A673 (cell line): ENCODE results near the gene KRT76. TPM values are rescaled to one million over a fixed set of nuclear protein-coding genes. Genes with fewer than 3 reads are reported as not detected.

ENCODE experiments used
- BruUV-seq: library from RNA; stranded (reverse); fragments of 400-500 nt; replicated peaks from 2 replicates; lab custom pipeline; 2021; lab: Mats Ljungman, UMichigan
- CTCF ChIA-PET: fragments of 300-600 bp; sonication (Branson Sonifier 250); formaldehyde crosslinking; loops from one replicate; lab custom pipeline; 2022; ENCODE audit warnings: antibody characterized with exemption; lab: Charles Lee
- POLR2A ChIA-PET: fragments of 300-600 bp; sonication (Branson Sonifier 250); formaldehyde crosslinking; loops from one replicate; lab custom pipeline; 2022; ENCODE audit warnings: antibody characterized with exemption; ENCODE audit not compliant: low non-redundant PET; lab: Charles Lee
- DNase-seq: peaks from one replicate; pipeline ENCODE4 v3.0.0-alpha.2; 2015; ENCODE audit warnings: low spot score
- H3K27ac ChIP-seq: fragments of 200-600 bp; sonication (generic); 2 replicates; pipeline ENCODE4 v1.5.1; 2016; ENCODE audit warnings: mixed run types, low read depth, mild to moderate bottlenecking, mixed read lengths, antibody characterized with exemption, low read length; ENCODE audit not compliant: poor library complexity, severe bottlenecking
- H3K27me3 ChIP-seq: fragments of 200-600 bp; sonication (generic); replicated peaks from 2 replicates; pipeline ENCODE4 v1.6.1; 2017; ENCODE audit warnings: mixed run types, low read depth, mild to moderate bottlenecking, mixed read lengths, antibody characterized with exemption, low read length; ENCODE audit not compliant: insufficient read depth, poor library complexity
- H3K36me3 ChIP-seq: fragments of 200-600 bp; sonication (generic); 2 replicates; pipeline ENCODE4 v1.6.1; 2016; ENCODE audit warnings: mixed run types, mild to moderate bottlenecking, mixed read lengths, antibody characterized with exemption, low read length; ENCODE audit not compliant: insufficient read depth, poor library complexity, severe bottlenecking
- H3K4me1 ChIP-seq: fragments of 200-600 bp; sonication (generic); 2 replicates; pipeline ENCODE4 v1.6.1; 2017; ENCODE audit warnings: mixed run types, mild to moderate bottlenecking, mixed read lengths, antibody characterized with exemption, low read length; ENCODE audit not compliant: insufficient read depth, poor library complexity, severe bottlenecking
- H3K4me3 ChIP-seq: fragments of 200-600 bp; sonication (generic); 2 replicates; pipeline ENCODE4 v1.5.1; 2016; ENCODE audit warnings: low read depth, mixed run types, mild to moderate bottlenecking, mixed read lengths, low read length; ENCODE audit not compliant: poor library complexity, severe bottlenecking
- H3K9me3 ChIP-seq: fragments of 200-600 bp; sonication (generic); 2 replicates; pipeline ENCODE4 v1.6.1; 2016; ENCODE audit warnings: mixed run types, low read depth, mild to moderate bottlenecking, mixed read lengths, antibody characterized with exemption, low read length; ENCODE audit not compliant: poor library complexity, severe bottlenecking
- CTCF ChIP-seq: fragments of 300-800, 200-600 bp; sonication (generic); conservative IDR thresholded peaks from 2 replicates; pipeline ENCODE4 v1.5.1; 2017; ENCODE audit warnings: low read depth, mild to moderate bottlenecking, antibody characterized with exemption, low read length, moderate library complexity, mixed read lengths
- EZH2 ChIP-seq: fragments of 200-600 bp; sonication (generic); IDR thresholded peaks from 2 replicates; pipeline ENCODE4 v1.6.1; 2017; ENCODE audit warnings: borderline replicate concordance, low read depth, mild to moderate bottlenecking, mixed read lengths, antibody characterized with exemption, low read length; ENCODE audit not compliant: poor library complexity, severe bottlenecking
- intact Hi-C: fragments of 100-400 bp; cut with micrococcal nuclease; formaldehyde crosslinking; loops from one replicate; pipeline ENCODE4 v1.10.0; 2022; ENCODE audit not compliant: unreplicated experiment
- total RNA-seq: library from RNA; stranded (reverse); gene quantifications from 2 replicates; pipeline ENCODE4 v1.2.3, GENCODE V29; 2021

KRT76 gene
- total RNA-seq, 1 experiment from 2014 or later, result not detected

- ChIA-PET CTCF (no interaction called here), POLR2A (no interaction called here)
- Histone ChIP-seq H3K27ac (no peak overlapping the region), H3K36me3 (no peaks in the 10 kb centered on the region), H3K4me3 (no peak overlapping the region), H3K4me1 (no peaks in the 10 kb centered on the region), H3K27me3 (no peaks in the 10 kb centered on the region), H3K9me3 (no peaks in the 10 kb centered on the region)
- no TSS peak for BruUV-seq
- no peak for TF ChIP-seq EZH2
- no peak for TF ChIP-seq CTCF
- intact Hi-C loops, result no loop called here
- DNase-seq, result no peak
Observed at GRCh38 chr12:52818887-52819420, 41.8 kb upstream of the KRT76 start.

- Histone ChIP-seq H3K4me1 (no peaks in the 10 kb centered on the region), H3K9me3 (no peaks in the 10 kb centered on the region), H3K36me3 (no peaks in the 10 kb centered on the region), H3K27ac (no peak overlapping the region), H3K27me3 (no peaks in the 10 kb centered on the region), H3K4me3 (no peak overlapping the region)
- CTCF ChIA-PET, result no interaction called here
- intact Hi-C loops, result no loop called here
- no peak for DNase-seq
- TF ChIP-seq CTCF (no peak), EZH2 (no peak)
- no TSS peak for BruUV-seq
- POLR2A ChIA-PET, result no interaction called here
Observed at GRCh38 chr12:52818388-52818787, 41.2 kb upstream of the KRT76 start.

- DNase-seq, result no peak
- Histone ChIP-seq H3K4me3 (no peak overlapping the region), H3K36me3 (no peaks in the 10 kb centered on the region), H3K4me1 (no peaks in the 10 kb centered on the region), H3K9me3 (no peaks in the 10 kb centered on the region), H3K27ac (no peak overlapping the region), H3K27me3 (no peaks in the 10 kb centered on the region)
- intact Hi-C loops, result no loop called here
- ChIA-PET POLR2A (no interaction called here), CTCF (no interaction called here)
- no TSS peak for BruUV-seq
- TF ChIP-seq CTCF, result no peak
Observed at GRCh38 chr12:52817699-52818238, 40.6 kb upstream of the KRT76 start.
